ENCODE results near the gene GAS7. TPM values are rescaled to one million over a fixed set of nuclear protein-coding genes. Genes with fewer than 3 reads are reported as not detected.

Gene GAS7
- total RNA-seq = 4.5 and 18.4 TPM in 2 replicates

DNA sequence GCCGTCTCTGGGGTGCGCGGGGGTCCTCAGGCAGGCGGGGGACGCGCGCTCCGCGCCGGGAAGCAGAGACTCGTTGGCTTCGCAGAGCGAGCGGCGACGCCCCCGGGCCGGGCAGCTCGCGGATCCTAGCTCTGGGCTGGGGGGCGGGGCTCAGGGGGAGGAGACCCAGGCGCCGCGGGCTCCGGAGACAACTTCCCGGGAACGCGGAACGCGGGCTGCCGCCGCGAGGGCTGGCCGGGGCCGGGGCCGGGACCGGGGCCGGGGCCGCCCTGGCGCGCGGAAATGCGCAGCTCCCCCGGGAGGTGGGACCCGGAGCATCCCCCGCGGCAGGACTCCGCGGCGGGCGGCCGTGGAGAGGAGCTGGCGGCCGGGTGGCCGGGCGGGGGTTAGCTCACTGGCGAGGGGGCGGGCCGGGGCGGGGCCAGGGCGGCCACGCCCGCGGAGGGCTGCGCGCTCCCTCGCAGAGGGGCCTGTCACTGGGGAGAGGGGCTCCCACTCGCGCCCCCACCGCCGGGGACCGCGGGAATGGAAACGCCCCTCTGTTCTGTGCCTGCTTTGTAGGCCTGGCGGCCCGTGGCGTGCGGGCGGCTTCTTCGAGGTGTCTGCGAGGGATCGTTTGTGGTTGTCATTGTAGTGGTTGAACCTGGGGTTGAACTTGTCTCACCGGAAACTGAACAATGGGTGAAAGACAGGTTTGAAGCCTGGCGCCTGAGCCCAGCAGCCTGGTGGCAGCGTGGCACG lies at the start of gene GAS7:
GAS7 (minus strand) TSS at position 98 of the 741 bp plus-strand sequence.

DNA sequence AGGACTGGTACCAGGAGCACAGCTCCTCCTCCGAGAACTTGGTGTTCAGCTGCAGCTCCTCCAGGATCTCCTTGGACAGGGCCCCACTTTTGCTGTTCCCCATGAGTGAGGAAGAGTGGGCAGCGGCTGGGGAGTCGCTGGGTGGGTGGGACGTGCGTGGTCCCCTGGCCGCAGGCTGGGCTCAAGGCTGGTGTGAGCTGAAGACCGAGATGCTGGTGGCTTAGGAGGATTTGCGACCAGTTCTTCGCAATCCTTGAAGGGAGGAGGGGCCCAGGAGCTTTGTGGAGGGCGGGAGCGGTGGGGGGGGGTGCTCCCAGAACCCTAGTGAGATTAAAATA lies 293.4 kb downstream of the GAS7 start, which contains the start of gene RCVRN:
RCVRN (minus strand) TSS at position 194 of the 338 bp plus-strand sequence; CDS start at position 103, 91 bp downstream.

Other genes starting within 250 kb of the GAS7 start
- gene MYH13, start 174.4 kb upstream of the GAS7 start, total RNA-seq = not detected in 2 replicates
- gene MYH8, start 223.3 kb upstream of the GAS7 start, total RNA-seq = not detected in 2 replicates